HG03045 (cell line): Measurements from ENCODE around the gene TRAPPC3.
A peak's percentile ranks its signal among the peaks of the same experiment; 100 is the strongest.
"Not testable (repeated sequence)": the region's sequence is repeated elsewhere in the genome, so short reads cannot be mapped to it uniquely, and the experiment has no call there.

Experiments used
- ATAC-seq: cut with Tn5 transposase; IDR thresholded peaks from one replicate; pipeline ENCODE4 v1.9.1; 2021; ENCODE audit warnings: mild to moderate bottlenecking, moderate library complexity; ENCODE audit not compliant: unreplicated experiment

Gene TRAPPC3

DNA sequence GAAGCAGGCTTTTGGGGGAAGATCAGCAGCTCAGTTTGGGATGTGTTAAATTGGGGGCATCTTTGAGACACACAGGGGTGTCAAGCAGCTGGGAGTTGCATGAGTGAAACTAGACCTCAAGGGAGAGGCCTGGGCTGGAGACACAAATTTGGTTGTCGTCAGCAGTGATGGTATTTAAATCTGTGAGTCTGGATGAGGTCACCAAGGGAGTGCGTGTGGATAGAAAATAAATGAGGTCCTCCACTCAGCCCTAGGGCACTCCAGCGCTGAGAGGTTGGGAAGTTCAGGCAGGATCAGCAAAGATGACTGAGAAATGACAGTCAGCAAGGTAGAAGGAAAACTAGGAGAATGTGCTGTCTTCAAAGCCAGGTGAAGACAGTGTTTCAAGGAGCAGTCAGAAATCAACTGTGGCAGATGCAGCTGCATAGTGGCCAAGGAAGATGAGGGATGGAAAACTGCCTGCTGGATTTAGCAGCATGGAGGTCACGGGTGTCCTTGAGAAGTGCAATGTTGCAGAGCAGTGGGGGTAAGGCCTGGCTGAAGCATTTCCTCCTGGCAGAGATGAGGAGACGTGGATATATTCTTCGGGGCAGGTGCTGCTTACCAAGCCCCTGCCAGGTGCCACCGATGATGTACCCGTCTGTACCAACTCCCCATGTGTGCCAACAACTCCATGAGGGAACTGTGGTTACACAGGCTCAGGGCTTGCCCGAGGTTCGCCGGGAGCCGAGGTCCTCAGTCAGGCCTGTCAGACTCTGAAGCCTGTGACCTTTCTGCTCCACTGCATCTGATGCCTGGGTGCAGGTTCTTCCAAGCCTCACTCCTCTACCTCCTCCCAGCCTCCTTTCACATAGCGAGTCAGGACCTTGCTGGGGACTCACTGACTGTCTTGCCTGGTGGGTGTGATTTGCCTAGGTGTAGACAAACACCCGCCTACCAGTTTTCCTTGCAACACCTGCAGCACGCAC is 17.9 kb upstream of the TRAPPC3 start:
- ATAC-seq = no peak

DNA sequence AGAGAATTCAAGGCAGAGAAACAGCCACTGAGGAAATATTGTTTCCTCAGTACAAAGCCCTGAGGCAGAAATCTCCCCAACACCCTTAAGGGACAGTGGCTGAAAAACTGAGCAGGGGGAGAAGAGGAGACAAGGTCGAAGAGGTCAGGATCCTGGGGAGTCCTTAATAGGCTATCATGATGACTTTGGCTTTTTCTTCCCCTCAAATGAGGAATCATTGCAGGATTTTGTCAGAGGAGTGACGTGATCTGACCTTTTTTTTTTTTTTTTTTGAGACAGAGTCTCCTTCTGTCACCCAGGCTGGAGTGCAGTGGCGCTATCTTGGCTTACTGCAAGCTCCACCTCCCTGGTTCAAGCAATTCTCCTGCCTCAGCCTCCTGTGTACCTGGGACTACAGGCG is 16.9 kb upstream of the TRAPPC3 start:
- no peak for ATAC-seq

DNA sequence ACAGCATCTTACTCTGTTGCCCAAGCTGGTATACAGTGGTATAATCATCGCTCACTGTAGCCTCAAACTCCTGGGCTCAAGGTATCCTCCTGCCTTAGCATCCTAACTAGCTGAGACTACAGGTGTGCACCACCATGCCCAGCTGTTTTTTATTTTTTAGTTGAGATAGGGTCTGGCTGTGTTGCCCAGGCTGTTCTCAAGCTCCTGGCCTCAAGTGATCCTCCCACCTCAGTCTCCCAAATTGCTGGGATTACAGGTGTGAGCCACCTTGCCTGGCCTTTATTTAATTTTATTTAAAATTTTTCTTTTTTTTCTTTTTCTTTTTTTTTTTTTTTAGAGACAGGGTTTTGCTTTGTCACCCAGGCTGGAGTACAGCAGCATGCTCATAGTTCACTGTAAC is 15.9 kb upstream of the TRAPPC3 start:
- ATAC-seq = no peak

DNA sequence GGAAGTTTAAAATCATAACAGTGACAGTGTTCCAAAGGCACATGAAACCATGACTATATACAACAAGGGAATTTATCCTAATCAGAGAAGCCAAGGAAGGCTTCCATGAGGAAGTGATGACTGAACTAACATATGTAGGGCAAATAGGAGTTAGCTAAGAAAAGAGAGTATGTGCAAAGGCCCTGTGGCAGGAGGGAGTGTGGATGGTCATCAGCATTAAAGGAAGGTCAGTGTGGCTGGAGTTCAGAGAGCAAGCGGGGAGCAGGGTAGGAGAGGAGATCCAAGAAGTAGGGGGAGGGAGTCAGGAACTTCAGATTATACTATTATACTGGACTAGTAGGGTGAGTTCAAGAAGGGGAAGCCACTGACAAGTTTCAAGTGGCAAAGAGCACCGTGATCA is 15.1 kb upstream of the TRAPPC3 start:
- no peak for ATAC-seq

DNA sequence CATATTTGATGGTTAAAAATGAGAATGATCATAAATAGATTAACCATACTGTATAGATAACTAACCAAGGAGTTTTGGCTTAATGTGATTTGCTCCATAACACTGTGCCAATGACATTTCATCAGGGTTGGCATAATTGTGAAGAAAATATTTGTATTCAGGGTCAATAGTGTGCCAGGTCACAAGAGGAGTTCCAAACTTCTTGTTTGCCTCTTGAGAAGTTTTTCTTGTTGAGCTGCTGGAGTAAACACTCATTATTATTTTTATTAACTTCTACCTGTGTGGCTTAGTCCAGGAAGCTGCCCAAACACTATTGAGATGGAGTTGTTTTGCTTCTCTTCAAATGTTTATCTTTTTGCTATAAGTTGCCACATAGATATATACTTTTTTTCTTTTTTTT is 14.1 kb upstream of the TRAPPC3 start:
- no peak for ATAC-seq

DNA sequence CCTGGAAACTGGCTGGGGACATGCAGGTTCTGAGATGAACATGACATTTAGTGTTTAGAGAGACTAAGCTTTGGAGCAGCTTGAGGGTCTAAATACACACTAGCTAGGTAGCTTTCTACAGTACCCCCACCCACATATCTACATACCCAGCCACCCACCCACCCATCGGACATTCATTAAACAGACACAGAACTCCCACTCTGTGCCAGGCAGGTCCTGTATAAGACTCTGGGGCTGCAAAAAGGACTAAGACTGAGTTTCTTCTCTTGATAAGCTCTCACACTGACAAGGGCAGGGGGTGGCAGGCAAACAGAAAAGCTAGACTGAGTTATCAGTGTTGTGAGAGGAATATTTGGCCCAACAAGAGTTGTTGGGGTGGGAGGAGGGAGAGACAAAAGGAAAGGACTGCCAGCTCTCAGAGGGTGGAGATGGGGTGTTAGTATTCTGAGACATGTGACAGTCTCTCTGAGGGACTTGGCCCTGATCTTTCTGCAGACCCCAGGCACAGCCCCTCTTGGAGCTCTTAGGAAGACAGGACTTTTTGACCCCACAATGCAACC is 13.5 kb upstream of the TRAPPC3 start:
- ATAC-seq = no peak

DNA sequence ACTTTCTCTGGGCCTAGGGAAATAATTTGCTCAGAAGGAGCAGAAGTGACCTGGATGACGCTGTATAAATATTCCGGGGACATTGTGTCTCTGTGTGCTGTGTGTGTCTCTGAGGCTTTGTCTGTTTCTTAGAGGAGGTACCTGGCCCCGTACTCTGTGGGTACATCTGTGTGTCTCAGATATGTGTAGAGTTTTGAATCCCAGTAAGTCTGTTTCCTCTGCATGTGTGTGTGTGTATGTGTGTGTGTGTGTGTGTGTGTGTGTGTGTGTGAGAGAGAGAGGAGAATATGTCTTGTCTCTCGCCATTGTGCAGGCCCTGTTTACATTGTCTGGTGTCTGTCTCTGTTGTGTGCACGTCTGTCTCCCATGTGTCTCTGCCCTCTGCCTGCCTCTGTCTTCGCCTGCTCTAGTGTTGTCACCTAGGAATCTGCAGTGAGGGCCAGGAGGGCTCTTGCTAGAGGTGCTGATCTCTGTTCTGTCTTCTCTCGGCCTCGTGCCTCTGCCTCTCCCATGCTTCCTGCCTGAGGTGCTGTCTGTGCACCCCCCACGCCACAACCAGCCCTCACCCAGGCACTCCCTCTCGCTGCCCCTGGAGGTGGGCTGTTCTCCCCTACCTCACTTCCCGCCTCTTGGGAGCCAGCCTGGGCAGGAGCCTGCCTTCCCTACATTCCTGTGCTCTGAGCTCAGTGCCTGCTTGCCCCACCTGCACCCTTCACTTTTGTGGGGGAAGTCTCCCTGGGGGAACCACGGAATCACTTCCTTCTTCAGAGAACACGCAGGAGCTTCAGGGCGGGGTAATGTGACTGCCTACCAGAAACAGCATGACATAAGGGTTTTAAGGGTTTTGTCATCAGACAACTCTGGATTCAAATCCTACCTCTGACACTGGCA is 12.6 kb upstream of the TRAPPC3 start:
- ATAC-seq = no peak

DNA sequence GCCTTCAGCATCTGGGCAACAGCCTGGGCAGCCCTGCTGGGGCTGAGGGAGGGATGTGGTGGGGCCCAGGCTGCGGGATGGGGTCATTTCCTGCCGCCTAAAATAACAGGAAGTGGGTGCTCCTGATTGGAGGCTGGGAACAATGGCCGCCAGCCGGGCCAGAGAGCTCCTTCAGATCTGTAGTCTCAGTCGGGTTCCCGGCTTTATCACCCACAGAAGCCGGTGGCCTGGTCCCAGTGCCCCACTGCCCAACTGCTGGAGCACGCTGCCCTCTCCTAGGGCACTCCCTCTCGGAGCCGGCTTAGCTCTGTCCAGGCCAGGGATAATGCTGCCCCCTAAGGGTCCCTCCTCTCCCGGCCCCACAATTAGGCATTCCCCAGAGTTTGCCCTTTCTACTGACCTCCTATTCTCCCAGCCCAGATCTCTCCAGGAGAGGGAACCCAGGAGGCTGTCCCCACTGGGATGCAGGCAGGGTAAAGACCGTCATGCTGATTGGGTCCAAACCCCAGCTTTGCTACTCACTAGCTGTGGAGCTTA is 11.7 kb upstream of the TRAPPC3 start:
- no peak for ATAC-seq

DNA sequence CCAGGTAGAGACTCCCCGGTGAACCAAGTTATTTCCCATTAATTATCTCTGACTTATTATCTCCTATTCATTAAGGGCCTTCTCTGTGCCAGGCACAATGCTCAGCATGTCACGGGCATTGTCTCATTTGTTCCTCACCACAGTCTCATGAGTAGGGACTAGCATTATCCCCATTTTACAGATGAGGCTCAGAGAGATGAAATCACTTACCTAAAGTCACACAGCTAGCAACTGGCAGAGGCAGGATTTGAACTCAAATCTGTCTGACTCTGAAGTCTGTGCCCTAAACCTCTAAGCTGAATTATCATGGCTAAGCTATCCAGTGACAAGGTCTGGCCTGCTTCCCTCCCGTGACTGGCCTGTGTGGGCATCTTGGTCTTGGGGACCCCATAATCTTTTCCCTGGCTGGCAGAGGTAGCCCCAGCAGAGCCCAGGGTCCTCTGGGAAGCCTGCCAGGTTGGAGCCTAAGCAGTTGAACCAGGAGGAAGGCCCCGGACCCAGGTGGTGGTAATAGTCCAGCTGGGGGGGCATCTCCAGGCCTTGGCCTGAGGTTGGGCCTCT is 11.2 kb upstream of the TRAPPC3 start:
- ATAC-seq = no peak

DNA sequence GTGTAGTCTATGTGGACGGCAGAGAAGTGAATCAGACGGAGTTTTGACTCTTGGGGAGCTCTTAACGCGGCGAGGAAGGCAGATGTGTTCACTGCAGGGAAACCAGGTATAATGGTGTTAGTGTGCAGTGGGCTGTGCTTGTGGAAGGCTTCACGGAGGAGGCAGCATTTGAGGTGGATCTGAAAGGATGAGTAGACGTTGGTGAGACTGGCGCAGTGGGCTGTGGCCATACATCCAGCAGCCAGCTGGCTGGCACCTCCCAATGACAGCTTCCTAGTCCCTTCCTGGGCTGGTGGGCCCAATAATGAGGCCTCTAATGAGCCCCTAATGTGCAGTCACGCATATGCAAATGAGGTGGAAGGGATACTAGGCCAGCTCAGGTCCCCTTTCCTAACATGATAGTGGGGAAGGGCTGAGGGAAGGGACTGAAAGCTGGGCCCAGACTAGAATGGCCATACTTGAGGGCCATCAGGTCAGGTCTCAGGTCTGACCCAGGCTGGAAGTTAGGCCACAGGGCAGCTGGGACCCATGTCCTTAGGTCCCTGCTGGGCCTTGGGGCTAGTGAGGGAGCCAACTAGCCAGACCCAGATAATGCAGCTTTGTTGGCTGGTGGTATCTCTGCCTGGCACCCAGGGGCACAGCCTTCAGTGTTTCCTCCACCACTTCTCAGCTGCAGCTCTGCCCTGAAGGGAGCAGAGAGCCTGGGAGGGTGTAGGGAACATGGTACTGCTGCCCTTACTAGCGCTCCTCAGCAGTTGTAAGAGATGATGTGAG is 10.5 kb upstream of the TRAPPC3 start:
- no peak for ATAC-seq

DNA sequence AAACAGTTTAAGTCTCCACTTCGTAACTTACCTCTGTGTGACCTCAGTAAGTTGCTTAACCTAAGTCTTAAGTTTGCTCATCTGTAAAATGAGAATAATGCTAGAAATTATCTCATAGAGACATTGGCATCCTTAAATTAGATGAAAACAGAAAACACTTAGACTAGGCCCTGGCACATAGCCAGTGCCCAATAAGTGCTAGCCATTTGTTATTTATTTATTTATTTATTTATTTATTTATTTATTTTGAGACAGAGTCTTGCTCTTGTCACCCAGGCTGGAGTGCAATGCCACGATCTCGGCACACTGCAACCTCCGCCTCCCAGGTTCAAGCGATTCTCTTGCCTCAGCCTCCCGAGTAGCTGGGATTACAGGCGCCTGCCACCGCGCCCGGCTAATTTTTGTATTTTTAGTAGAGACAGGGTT is 9.6 kb upstream of the TRAPPC3 start:
- ATAC-seq = not testable (repeated sequence)

DNA sequence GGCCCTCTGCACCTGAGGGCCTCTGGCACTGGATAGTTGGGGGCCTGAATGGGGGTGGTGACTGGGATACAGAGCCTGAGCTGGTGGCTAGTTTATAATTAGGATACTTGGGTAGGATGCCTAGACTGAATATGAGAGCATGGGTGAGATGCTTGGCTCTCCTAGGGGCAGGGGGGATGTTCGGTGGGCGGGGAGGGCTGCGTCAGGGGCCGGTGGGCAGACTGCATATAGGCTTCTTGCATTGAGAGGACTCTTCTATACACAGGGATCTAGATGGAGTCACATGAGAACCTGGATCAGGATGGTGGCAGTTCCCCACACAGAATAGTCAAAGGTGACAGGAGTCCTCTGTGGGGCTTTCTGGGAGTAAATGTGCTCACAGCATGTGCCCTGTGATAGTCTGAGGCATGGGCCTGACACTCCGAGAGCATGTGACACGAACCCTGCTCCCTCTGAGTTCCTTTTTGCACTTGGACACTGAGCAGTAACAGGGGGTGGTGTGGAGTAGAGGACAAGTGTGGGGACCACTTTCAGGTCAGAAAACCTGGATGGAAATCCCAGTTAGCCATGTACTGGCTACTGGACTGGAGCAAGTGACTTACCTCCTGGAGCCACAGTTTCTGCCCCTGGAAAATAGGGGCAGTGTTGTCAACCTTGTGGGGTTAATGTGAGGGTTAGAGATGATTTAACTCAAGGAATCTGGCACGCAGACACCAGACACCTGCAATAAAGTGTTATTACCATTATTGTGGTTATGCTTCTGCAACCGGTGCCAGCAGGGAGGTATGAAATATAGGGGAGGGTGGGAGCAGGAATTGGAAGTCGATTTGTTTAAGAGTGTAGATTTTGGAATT is 8.9 kb upstream of the TRAPPC3 start:
- no peak for ATAC-seq

DNA sequence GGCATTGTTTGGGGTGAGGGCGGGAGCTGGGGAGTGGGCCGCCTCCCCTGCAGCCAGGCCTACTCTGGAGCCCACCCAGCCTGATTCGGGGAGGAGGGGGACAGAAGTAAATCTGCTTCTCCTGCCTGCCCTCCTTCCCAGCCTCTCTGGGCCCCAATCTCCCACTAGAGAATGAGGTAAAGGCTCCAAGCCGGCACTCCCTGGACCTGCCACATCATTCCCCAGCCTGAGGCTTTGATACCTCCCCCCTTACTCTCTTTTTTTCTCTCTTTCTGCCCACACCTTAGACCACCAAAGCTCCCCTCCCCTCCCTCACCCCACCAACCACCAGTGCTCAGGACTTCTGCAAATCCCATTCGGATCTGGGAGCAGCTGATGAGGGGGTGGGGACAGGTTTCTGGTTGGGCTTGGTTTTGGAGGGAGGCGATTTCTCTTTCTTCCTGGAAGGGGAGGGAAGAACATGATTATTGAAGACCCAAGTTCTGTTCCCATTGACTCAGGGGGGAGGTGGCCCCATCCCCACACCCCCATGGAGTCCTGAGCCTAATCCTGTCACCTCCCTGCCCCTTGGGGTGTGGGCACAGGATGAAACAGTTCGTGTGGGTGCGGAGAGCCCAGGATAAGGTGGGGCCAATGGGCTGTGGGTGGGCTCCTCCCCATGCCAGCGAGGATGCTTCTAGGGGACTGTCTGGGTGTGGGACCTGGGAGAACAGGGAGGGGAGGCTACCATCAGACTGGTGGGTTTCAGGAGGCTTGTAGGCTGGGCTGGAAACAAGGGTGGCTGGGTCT is 8.0 kb upstream of the TRAPPC3 start:
- no peak for ATAC-seq

DNA sequence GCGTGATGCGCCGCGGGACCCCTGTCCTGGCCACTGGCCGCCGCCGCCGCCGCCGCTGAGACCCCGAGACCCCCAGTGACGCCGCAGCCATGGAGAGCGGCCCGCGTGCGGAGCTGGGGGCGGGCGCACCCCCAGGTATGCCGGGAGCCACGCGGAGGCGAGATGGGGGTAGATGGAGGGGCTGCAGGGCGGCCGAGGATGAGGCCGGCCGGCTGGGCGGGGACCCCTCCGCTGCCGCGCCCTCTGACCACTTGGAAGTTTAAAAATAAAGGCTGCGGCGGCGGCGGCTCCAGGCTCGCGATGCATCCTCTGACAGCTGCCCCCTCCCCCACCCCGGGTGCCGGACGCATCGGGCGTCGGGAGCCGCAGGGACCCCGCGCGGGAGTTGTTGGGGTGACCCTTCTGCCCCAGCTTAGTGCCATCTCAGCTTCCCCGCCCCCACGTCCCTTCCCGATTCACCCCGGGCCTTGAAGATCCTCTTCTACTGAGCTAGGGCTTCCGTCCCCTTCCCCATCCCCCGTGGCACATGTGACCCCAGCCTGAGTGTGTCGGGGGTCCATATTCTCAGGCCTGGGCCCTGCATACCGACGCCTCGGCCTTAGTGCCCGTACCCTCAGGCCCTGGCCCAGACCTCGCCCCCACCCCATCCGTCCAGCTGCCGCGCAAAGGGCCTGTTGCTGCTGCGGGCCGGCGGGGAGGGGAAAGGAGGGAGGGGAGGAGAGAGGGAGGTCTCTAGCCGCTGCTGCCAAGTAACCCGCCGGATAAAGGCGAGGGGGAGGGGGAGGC is 7.2 kb upstream of the TRAPPC3 start:
- peak; percentile 21 for ATAC-seq

DNA sequence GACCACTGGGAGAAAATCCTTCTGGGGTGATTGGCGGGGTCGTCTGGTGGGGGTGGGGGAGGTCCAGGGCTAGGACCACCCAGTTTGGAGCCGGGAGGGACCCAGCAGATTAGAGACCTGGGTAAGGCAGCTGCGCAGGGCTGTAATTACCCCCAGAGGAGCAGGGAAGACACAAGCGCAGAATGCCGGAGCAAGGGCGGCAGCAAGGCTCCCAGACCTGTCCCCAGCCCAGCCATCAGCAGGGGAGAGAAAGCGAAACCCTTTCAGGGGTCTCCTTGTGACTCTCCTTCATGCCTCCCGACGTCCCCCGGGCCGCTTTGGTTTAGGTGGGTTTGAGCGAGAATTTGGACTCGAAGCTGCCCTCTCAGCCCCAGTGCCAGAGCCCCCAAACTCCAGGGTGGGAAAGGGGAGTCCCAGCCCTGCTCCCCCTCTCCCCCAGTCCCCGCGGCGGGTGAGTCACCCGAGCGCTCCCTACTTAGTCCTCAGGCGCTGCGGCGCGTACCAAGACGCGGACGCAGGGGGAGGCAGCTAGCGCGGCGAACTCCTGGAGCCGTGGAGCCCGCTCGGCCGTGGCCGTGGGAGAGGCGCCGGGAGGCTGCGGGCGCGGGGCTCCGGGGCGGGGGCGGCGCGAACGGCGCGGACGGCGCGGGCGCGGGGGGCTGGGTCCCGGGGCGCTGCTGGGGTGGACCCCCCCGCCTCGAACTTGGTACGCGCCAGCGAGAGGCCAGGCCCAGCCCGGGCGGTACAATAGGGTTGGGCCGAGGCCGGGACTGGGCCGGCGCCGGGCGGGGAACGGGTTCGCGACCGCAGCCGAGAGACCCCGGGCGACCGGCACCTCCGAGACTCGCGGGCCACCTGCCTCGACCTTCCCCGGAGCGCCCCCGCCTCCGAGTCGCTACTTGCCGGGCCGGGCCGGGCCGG is 6.4 kb upstream of the TRAPPC3 start, which contains the start of gene MAP7D1:
Gene MAP7D1 (plus strand): TSS at position 753 of the 921 bp plus-strand sequence. CDS start 258 bp downstream, outside the sequence.
- peak; percentile 51 for ATAC-seq

DNA sequence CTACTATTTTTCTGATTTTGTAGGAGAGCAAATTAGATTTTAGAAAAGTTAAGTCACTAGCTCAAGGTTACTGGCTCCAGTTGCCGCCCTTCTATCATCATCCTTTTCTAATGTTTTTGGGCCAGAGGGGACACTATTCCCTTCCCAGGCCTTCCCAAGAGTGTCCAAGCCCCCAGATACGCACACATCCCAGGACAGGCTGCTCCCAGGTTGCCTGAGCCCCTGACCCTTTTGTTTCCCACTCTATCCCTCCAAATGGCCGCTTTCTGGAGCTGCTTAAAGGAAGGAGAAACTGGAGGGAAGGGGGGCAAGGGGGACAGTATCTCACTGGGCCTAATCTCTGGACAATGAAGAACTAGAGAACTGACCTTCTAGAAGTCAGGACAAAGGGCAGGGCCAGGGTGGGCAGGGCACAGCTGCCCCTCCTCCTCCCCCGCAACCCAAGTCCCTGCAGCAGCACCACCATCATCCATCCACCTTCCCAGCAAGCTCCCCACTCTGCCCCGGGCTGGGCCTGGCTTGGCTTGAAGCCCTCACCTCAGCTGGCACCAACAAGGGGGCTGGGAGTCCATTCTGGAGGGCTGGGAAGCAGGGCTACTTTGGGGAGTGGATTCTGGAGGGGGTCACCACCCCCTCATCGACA is 5.6 kb upstream of the TRAPPC3 start:
- no peak for ATAC-seq
